ENCODE data around the gene CLIC3.

DNA sequence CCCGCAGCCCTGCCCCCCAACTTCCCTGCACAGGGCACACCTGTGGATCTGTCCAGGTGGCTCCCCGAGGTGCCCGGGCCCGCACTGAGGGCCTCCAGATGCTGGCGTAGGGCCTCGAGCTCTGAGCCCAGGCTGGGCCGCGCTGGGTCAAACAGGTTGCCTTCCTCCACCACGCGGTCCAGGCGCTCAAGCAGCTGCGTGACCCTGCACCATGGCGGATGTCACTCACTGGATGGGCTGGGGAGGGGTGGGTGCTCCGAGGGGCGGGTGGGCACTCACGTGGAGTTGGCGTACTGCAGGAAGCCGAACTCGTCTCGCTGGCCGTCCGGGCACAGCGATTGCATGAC lies 26.3 kb upstream of the CLIC3 start:
- TF ChIP-seq POLR2A (IDR thresholded peaks at IDR 0.05; ENCODE audit: low read length) (no peak), GATA1 (IDR thresholded peaks at IDR 0.05; ENCODE audit: low read depth, low read length) (no peak)

Measured in erythroblast (primary cell).